Mesodermal cell (in vitro differentiated cells): ENCODE measurements around the gene CWC15.
"Not testable (repeated sequence)": the region's sequence is repeated elsewhere in the genome, so short reads cannot be mapped to it uniquely, and the experiment has no call there.

ENCODE experiments used
- H3K27ac ChIP-seq: 2 replicates; pipeline ENCODE4 v1.7.0; 2013; ENCODE audit warnings: mild to moderate bottlenecking, low read depth, low read length, moderate library complexity; ENCODE audit not compliant: severe bottlenecking
- H3K36me3 ChIP-seq: 2 replicates; pipeline ENCODE4 v1.7.1; 2013; ENCODE audit warnings: mild to moderate bottlenecking, low read length, moderate library complexity; ENCODE audit not compliant: control insufficient read depth, insufficient read depth
- H3K4me1 ChIP-seq: one replicate; pipeline ENCODE4 v1.7.1; 2013; ENCODE audit warnings: mild to moderate bottlenecking, low read length; ENCODE audit not compliant: insufficient read depth, control insufficient read depth, poor library complexity, severe bottlenecking
- H3K4me3 ChIP-seq: 2 replicates; pipeline ENCODE4 v1.7.0; 2013; ENCODE audit warnings: low read length, control low read depth, mild to moderate bottlenecking; ENCODE audit not compliant: insufficient read depth, poor library complexity, severe bottlenecking; ENCODE audit errors: extremely low read depth
- H3K9me3 ChIP-seq: 2 replicates; pipeline ENCODE4 v1.7.1; 2013; ENCODE audit warnings: mild to moderate bottlenecking, low read length, moderate library complexity; ENCODE audit not compliant: control insufficient read depth
- WGBS, 2 experiments: methylation state at CpG; one replicate each; pipeline ENCODE4 v1.1.5; 2013; ENCODE audit warnings: missing lambda C conversion rate in 2 of 2; ENCODE audit not compliant: insufficient coverage in 2 of 2; 5-methylcytosine and 5-hydroxymethylcytosine counted together

Gene CWC15

GRCh38 chr11:94920311-94920710 is 53.0 kb downstream of the CWC15 start:
- Histone ChIP-seq H3K4me1 (no peaks in the 10 kb centered on the region), H3K36me3 (no peaks in the 10 kb centered on the region), H3K27ac (no peak overlapping the region), H3K4me3 (no peak overlapping the region), H3K9me3 (peaks cover 7% of the 10 kb centered on the region)

- not testable (repeated sequence) for H3K27ac ChIP-seq, H3K4me3 ChIP-seq, H3K4me1 ChIP-seq, H3K9me3 ChIP-seq
- peaks cover 14% of the 10 kb centered on the region for H3K36me3 ChIP-seq
- 80 to 87% methylated on average over 1 of the region's 2 CpGs for WGBS, 2 experiments
Measured at GRCh38 chr11:94913718-94914394, 59.5 kb downstream of the CWC15 start.

GRCh38 chr11:94912806-94913205 is 60.5 kb downstream of the CWC15 start:
- 95% methylated on average over 4 of the region's 9 CpGs; no CpG with 5 or more reads in 1 of the 2 experiments for WGBS, 2 experiments
- Histone ChIP-seq H3K9me3 (no peaks in the 10 kb centered on the region), H3K27ac (no peak overlapping the region), H3K36me3 (peaks cover 14% of the 10 kb centered on the region), H3K4me1 (peaks cover 7% of the 10 kb centered on the region), H3K4me3 (no peak overlapping the region)
